Glutamatergic neuron (in vitro differentiated cells): ENCODE measurements around the gene ZNF10. TPM values are rescaled to one million over a fixed set of nuclear protein-coding genes. Genes with fewer than 3 reads are reported as not detected.

Experiments
- DNase-seq: peaks from one replicate; pipeline ENCODE4 v3.0.0; 2022
- H3K27ac Mint-ChIP-seq: one replicate; pipeline ENCODE4 v1.8.0; 2020; ENCODE audit warnings: mild to moderate bottlenecking, mixed read lengths, inconsistent platforms; ENCODE audit not compliant: unreplicated experiment
- H3K27me3 Mint-ChIP-seq: one replicate; pipeline ENCODE4 v1.8.0; 2020; ENCODE audit warnings: mild to moderate bottlenecking, moderate library complexity, mixed read lengths, inconsistent platforms; ENCODE audit not compliant: unreplicated experiment
- H3K36me3 Mint-ChIP-seq: one replicate; pipeline ENCODE4 v1.8.0; 2020; ENCODE audit warnings: mild to moderate bottlenecking, mixed read lengths, inconsistent platforms; ENCODE audit not compliant: unreplicated experiment
- H3K4me1 Mint-ChIP-seq: one replicate; pipeline ENCODE4 v1.8.0; 2020; ENCODE audit warnings: mild to moderate bottlenecking, low read depth, mixed read lengths, inconsistent platforms; ENCODE audit not compliant: unreplicated experiment
- H3K4me3 Mint-ChIP-seq: one replicate; pipeline ENCODE4 v1.8.0; 2020; ENCODE audit warnings: mild to moderate bottlenecking, mixed read lengths, inconsistent platforms; ENCODE audit not compliant: unreplicated experiment
- H3K9me3 Mint-ChIP-seq: one replicate; pipeline ENCODE4 v1.8.0; 2020; ENCODE audit warnings: mild to moderate bottlenecking, moderate library complexity, mixed read lengths, inconsistent platforms; ENCODE audit not compliant: unreplicated experiment
- CTCF ChIP-seq: fragments of 200-600 bp; sonication (generic); IDR thresholded peaks from one replicate; pipeline ENCODE4 v1.5.0; 2021; ENCODE audit not compliant: partially characterized antibody, unreplicated experiment
- total RNA-seq: library from RNA; stranded (reverse); fragmentation: NEBNext Ultra II Directional; extraction: Animal tissue kit (Norgen Biotek cat#: 25700); gene quantifications from one replicate; pipeline ENCODE4 v1.2.1, GENCODE V29; 2021; ENCODE audit not compliant: unreplicated experiment

ZNF10 gene
- total RNA-seq, 1 donor from 2014 or later = 29.8 TPM

- H3K4me3 Mint-ChIP-seq = no peak overlapping the region
- no peaks in the 10 kb centered on the region for H3K4me1 Mint-ChIP-seq
- no peak for TF ChIP-seq CTCF
- no peaks in the 10 kb centered on the region for H3K27me3 Mint-ChIP-seq
- H3K9me3 Mint-ChIP-seq = peaks cover 6% of the 10 kb centered on the region
- peaks cover 14% of the 10 kb centered on the region for H3K36me3 Mint-ChIP-seq
- no peak for DNase-seq
- H3K27ac Mint-ChIP-seq = no peak overlapping the region
Measured at GRCh38 chr12:133172491-133172890, 42.1 kb downstream of the ZNF10 start.

GRCh38 chr12:133174901-133175300, 44.5 kb downstream of the ZNF10 start:
- no peak for DNase-seq
- peaks cover 23% of the 10 kb centered on the region for H3K36me3 Mint-ChIP-seq
- H3K9me3 Mint-ChIP-seq = peaks cover 13% of the 10 kb centered on the region
- no peak overlapping the region for H3K27ac Mint-ChIP-seq
- peaks cover 2% of the 10 kb centered on the region for H3K27me3 Mint-ChIP-seq
- H3K4me1 Mint-ChIP-seq = no peaks in the 10 kb centered on the region
- H3K4me3 Mint-ChIP-seq = no peak overlapping the region
- TF ChIP-seq CTCF = no peak

GRCh38 chr12:133180669-133181068, 50.2 kb downstream of the ZNF10 start:
- DNase-seq = no peak
- Mint-ChIP-seq H3K36me3 (peaks cover 58% of the 10 kb centered on the region), H3K4me3 (peak overlapping the region; percentile 79), H3K27ac (no peak overlapping the region), H3K4me1 (no peaks in the 10 kb centered on the region), H3K9me3 (peaks cover 18% of the 10 kb centered on the region), H3K27me3 (peaks cover 8% of the 10 kb centered on the region)
- no peak for TF ChIP-seq CTCF

GRCh38 chr12:133181238-133181959, 51.0 kb downstream of the ZNF10 start, which contains the start of gene ZNF268:
Gene ZNF268, plus strand, starts transcription at chr12:133181495. Its CDS starts 503 bp downstream, at chr12:133181998.
- Mint-ChIP-seq H3K27ac (peak within 1 kb of the TSS; percentile 92), H3K9me3 (peaks cover 18% of the 10 kb centered on the region), H3K36me3 (peaks cover 60% of the 10 kb centered on the region), H3K4me3 (peak within 1 kb of the TSS; percentile 97), H3K27me3 (peaks cover 8% of the 10 kb centered on the region), H3K4me1 (no peaks in the 10 kb centered on the region)
- DNase-seq = peak; percentile 97
- TF ChIP-seq CTCF = peak; percentile 83

- peaks cover 92% of the 10 kb centered on the region for H3K36me3 Mint-ChIP-seq
- H3K9me3 Mint-ChIP-seq = peaks cover 24% of the 10 kb centered on the region
- no peak for DNase-seq
- H3K27ac Mint-ChIP-seq = no peak overlapping the region
- H3K4me3 Mint-ChIP-seq = no peak overlapping the region
- H3K27me3 Mint-ChIP-seq = peaks cover 7% of the 10 kb centered on the region
- TF ChIP-seq CTCF = no peak
- no peaks in the 10 kb centered on the region for H3K4me1 Mint-ChIP-seq
Measured at GRCh38 chr12:133190176-133190575, 59.7 kb downstream of the ZNF10 start.
